Measurements from ENCODE around the gene PZP. TPM values are rescaled to one million over a fixed set of nuclear protein-coding genes. Genes with fewer than 3 reads are reported as not detected.

PZP gene
- total and polyA plus RNA-seq, 2 of the 8 experiments (the other 6 are each of a cell fraction or from before 2014, with no cell fraction given), result 0.08 TPM; not detected in 1

GRCh38 chr12:9109213-9109522 is 99.0 kb downstream of the PZP start:
- H2AFZ ChIP-seq (ENCODE audit: low read length), result no peak overlapping the region
- no peak overlapping the region for H2BK5ac ChIP-seq (ENCODE audit: low read depth, low read length)
- no peak overlapping the region for H2BK20ac ChIP-seq (ENCODE audit: low read length)
- H3K23ac ChIP-seq (ENCODE audit: insufficient read length), result no peak overlapping the region
- H3K4me1 ChIP-seq (replicated peaks in 1 of 4; ENCODE audit: control insufficient read depth in 3 of 4, insufficient read depth in 4 of 4, low read length in 3 of 4), result no peaks in the 10 kb centered on the region
- H2AK5ac ChIP-seq (ENCODE audit: low read depth, low read length), result no peak overlapping the region
- ChIA-PET POLR2A (ENCODE audit: partially characterized antibody) (no interaction called here), CTCF (ENCODE audit: partially characterized antibody) (interaction anchor here (1.0 to 2.0 kb wide), 2 partner anchors 8 to 27 kb away, joined by 3 to 6 read pairs; no protein-coding TSS in a partner anchor)
- no peaks in the 10 kb centered on the region for H3K79me1 ChIP-seq (ENCODE audit: low read depth, low read length)
- no peak overlapping the region for H3K4me2 ChIP-seq (ENCODE audit: insufficient read depth in 1 of 2, low read depth in 2 of 2, low read length in 2 of 2)
- H3K4ac ChIP-seq (replicated peaks; ENCODE audit: insufficient read length, low read depth, low read length), result no peak overlapping the region
- H3K79me2 ChIP-seq (ENCODE audit: control insufficient read depth in 1 of 2, insufficient read depth in 2 of 2, low read length in 2 of 2), result no peaks in the 10 kb centered on the region
- H3K18ac ChIP-seq (ENCODE audit: extremely low read depth, low read length), result no peak overlapping the region
- 91% methylated on average over 1 of the region's 1 CpG; no CpG with 5 or more reads in 1 of the 2 experiments for WGBS, 2 experiments (ENCODE audit: extremely low coverage in 1 of 2, insufficient coverage in 1 of 2, insufficient read length in 1 of 2, insufficient replicate concordance in 2 of 2, low coverage in 1 of 2, low lambda C conversion rate in 2 of 2, missing lambda C conversion rate in 1 of 2)
- no peaks in the 10 kb centered on the region for H3K27me3 ChIP-seq (replicated peaks in 1 of 4; ENCODE audit: control insufficient read depth in 3 of 4, extremely low read depth in 1 of 4, insufficient read depth in 3 of 4, low read length in 3 of 4)
- no peak overlapping the region for H2BK120ac ChIP-seq (replicated peaks; ENCODE audit: low read depth, low read length)
- no peak overlapping the region for H2BK15ac ChIP-seq (ENCODE audit: low read length)
- H3K36me3 ChIP-seq (ENCODE audit: control insufficient read depth in 2 of 4, insufficient read depth in 4 of 4, low read length in 3 of 4), result no peaks in the 10 kb centered on the region
- H3K14ac ChIP-seq (ENCODE audit: insufficient read length), result no peak overlapping the region
- TF ChIP-seq ZNF274 (IDR thresholded peaks at IDR 0.05; ENCODE audit: borderline replicate concordance, extremely low read depth, low read length) (no peak), SP1 (IDR thresholded peaks at IDR 0.05; ENCODE audit: low read depth, low read length) (no peak), EZH2 (IDR thresholded peaks at IDR 0.05; ENCODE audit: low read depth, low read length, severe bottlenecking) (no peak), YY1 (IDR thresholded peaks at IDR 0.05; ENCODE audit: low read depth, low read length) (no peak), RBBP5 (IDR thresholded peaks at IDR 0.05; ENCODE audit: borderline replicate concordance, low read depth, low read length) (no peak), GTF2F1 (IDR thresholded peaks at IDR 0.05; ENCODE audit: borderline replicate concordance, low read depth, low read length) (no peak), KDM5A (IDR thresholded peaks at IDR 0.05; ENCODE audit: low read length) (no peak), FOSL1 (IDR thresholded peaks at IDR 0.05; ENCODE audit: insufficient read depth, low read depth, low read length) (no peak), SRF (IDR thresholded peaks at IDR 0.05; ENCODE audit: low read depth, low read length) (no peak)
- no peak overlapping the region for H3K9ac ChIP-seq (replicated peaks in 1 of 4; ENCODE audit: extremely low read depth in 1 of 4, low read depth in 3 of 4, low read length in 3 of 4)
- no peak overlapping the region for H3K4me3 ChIP-seq (ENCODE audit: extremely low read depth in 1 of 4, insufficient read depth in 2 of 4, low read depth in 3 of 4, low read length in 4 of 4)
- H3K23me2 ChIP-seq (ENCODE audit: low read depth, low read length), result no peaks in the 10 kb centered on the region
- no peak overlapping the region for H4K5ac ChIP-seq (ENCODE audit: insufficient read length, low read depth, low read length)
- H3K27ac ChIP-seq (ENCODE audit: low read depth, low read length), result no peak overlapping the region
- no peak overlapping the region for H2BK12ac ChIP-seq (ENCODE audit: low read depth, low read length)
- H4K20me1 ChIP-seq (replicated peaks in 1 of 2; ENCODE audit: control insufficient read depth in 1 of 2, insufficient read depth in 2 of 2, low read length in 2 of 2), result no peaks in the 10 kb centered on the region
- DNase-seq (ENCODE audit: low read depth in 1 of 2, low spot score in 2 of 2) (no peak), FAIRE-seq (no peak)
- no peak overlapping the region for H3K56ac ChIP-seq (replicated peaks; ENCODE audit: insufficient read length, low read depth, low read length)
- no peaks in the 10 kb centered on the region for H3K9me3 ChIP-seq (ENCODE audit: insufficient read depth in 2 of 2, low read depth in 1 of 2, low read length in 1 of 2)
- H4K91ac ChIP-seq (replicated peaks; ENCODE audit: insufficient read length, low read length), result no peak overlapping the region
- H4K8ac ChIP-seq (ENCODE audit: extremely low read depth, insufficient read depth, low read length), result no peak overlapping the region
